ENCODE results near the gene MAP4K3.

DNA sequence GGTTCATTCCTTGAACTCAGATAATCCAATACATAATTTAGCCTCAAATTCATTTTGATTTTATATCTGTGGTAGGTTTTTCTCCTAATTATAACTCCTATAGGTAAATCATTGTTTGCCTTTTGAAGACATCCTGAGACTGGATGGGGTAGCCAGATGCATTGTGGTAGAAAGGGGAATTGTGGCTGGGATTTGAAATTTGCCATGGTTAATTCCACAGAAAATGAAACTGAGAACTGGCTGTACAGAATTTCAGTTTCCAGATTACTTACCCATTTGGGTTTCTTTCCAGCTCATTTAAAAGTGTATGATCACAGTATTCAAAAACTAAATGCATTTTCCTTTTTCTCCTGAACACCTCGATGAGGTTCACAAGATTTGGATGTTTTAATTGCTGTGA is 211.5 kb downstream of the MAP4K3 start:
- TF ChIP-seq CTCF (conservative IDR thresholded peaks at IDR 0.05; ENCODE audit: low read depth, low read length), result no peak
- no peak for TF ChIP-seq RFX5 (IDR thresholded peaks at IDR 0.05; ENCODE audit: low read depth, low read length)
- no peak for TF ChIP-seq BHLHE40 (IDR thresholded peaks at IDR 0.05; ENCODE audit: low read depth, low read length)

All from IMR-90 (cell line).